ENCODE data around the gene WDR33.

WDR33 gene

GRCh38 chr2:127670055-127670956 is 140.7 kb downstream of the WDR33 start:
- DNase-seq: no peak

GRCh38 chr2:127669056-127669455 is 141.9 kb downstream of the WDR33 start:
- no peak for DNase-seq

GRCh38 chr2:127665267-127665893 is 145.6 kb downstream of the WDR33 start:
- DNase-seq: no peak

- no peak for DNase-seq
These were observed 146.1 kb downstream of the WDR33 start for GRCh38 chr2:127664895-127665225.

- no peak for DNase-seq
These were observed 146.7 kb downstream of the WDR33 start for GRCh38 chr2:127664065-127664894.

- DNase-seq: no peak
These were observed 147.4 kb downstream of the WDR33 start for GRCh38 chr2:127663566-127664064.

GRCh38 chr2:127662937-127663565 is 147.9 kb downstream of the WDR33 start:
- no peak for DNase-seq

- DNase-seq: no peak
These were observed 148.9 kb downstream of the WDR33 start for GRCh38 chr2:127661949-127662510.

- DNase-seq: no peak
These were observed 149.8 kb downstream of the WDR33 start for GRCh38 chr2:127661072-127661649.

GRCh38 chr2:127660291-127660578 is 150.7 kb downstream of the WDR33 start:
- DNase-seq: no peak

- DNase-seq: no peak
These were observed 151.3 kb downstream of the WDR33 start for GRCh38 chr2:127659408-127660290.

- DNase-seq: no peak
These were observed 152.1 kb downstream of the WDR33 start for GRCh38 chr2:127658641-127659407.

GRCh38 chr2:127658146-127658545 is 152.8 kb downstream of the WDR33 start:
- no peak for DNase-seq

GRCh38 chr2:127657232-127657595 is 153.8 kb downstream of the WDR33 start:
- DNase-seq: no peak

GRCh38 chr2:127656569-127657231 is 154.3 kb downstream of the WDR33 start:
- no peak for DNase-seq

- no peak for DNase-seq
These were observed 155.5 kb downstream of the WDR33 start for GRCh38 chr2:127655209-127656073.

- DNase-seq: no peak
These were observed 156.2 kb downstream of the WDR33 start for GRCh38 chr2:127654838-127655175.

- no peak for DNase-seq
These were observed 156.7 kb downstream of the WDR33 start for GRCh38 chr2:127654084-127654837.
